Chondrocyte (in vitro differentiated cells): ENCODE results near the gene SPOCD1. TPM values are rescaled to one million over a fixed set of nuclear protein-coding genes. Genes with fewer than 3 reads are reported as not detected.
A peak's percentile ranks its signal among the peaks of the same experiment; 100 is the strongest.

ENCODE experiments used
- DNase-seq: peaks from one replicate; pipeline ENCODE4 v3.0.0; 2021; ENCODE audit warnings: mixed read lengths, low spot score
- H3K27ac Mint-ChIP-seq: one replicate; pipeline ENCODE4 v1.8.0; 2021; ENCODE audit warnings: mild to moderate bottlenecking, moderate library complexity, mixed read lengths; ENCODE audit not compliant: unreplicated experiment
- H3K27me3 Mint-ChIP-seq: 2 replicates; pipeline ENCODE4 v1.8.0; 2021; ENCODE audit warnings: low read depth, mixed read lengths
- H3K36me3 Mint-ChIP-seq: 2 replicates; pipeline ENCODE4 v1.8.0; 2021; ENCODE audit warnings: low read depth, mixed read lengths
- H3K4me1 Mint-ChIP-seq: 2 replicates; pipeline ENCODE4 v1.8.0; 2021; ENCODE audit warnings: low read depth, mild to moderate bottlenecking, mixed read lengths
- H3K4me3 Mint-ChIP-seq: one replicate; pipeline ENCODE4 v1.8.0; 2021; ENCODE audit warnings: mild to moderate bottlenecking, moderate library complexity, mixed read lengths; ENCODE audit not compliant: unreplicated experiment
- H3K9me3 Mint-ChIP-seq: 2 replicates; pipeline ENCODE4 v1.8.0; 2021; ENCODE audit warnings: low read depth, mixed read lengths
- total RNA-seq: library from RNA; stranded (reverse); gene quantifications from 3 replicates; pipeline ENCODE4 v1.2.1, GENCODE V29; 2021
- TF ChIP-seq, protein P1 (sequence below): fragments of 200-600 bp; sonication (generic); IDR thresholded peaks from 2 replicates; pipeline ENCODE4 v1.5.0; 2021; ENCODE audit warnings: antibody characterized with exemption, mild to moderate bottlenecking, moderate library complexity

Gene SPOCD1
- total RNA-seq, 1 donor from 2014 or later, result 7.3 TPM

DNA sequence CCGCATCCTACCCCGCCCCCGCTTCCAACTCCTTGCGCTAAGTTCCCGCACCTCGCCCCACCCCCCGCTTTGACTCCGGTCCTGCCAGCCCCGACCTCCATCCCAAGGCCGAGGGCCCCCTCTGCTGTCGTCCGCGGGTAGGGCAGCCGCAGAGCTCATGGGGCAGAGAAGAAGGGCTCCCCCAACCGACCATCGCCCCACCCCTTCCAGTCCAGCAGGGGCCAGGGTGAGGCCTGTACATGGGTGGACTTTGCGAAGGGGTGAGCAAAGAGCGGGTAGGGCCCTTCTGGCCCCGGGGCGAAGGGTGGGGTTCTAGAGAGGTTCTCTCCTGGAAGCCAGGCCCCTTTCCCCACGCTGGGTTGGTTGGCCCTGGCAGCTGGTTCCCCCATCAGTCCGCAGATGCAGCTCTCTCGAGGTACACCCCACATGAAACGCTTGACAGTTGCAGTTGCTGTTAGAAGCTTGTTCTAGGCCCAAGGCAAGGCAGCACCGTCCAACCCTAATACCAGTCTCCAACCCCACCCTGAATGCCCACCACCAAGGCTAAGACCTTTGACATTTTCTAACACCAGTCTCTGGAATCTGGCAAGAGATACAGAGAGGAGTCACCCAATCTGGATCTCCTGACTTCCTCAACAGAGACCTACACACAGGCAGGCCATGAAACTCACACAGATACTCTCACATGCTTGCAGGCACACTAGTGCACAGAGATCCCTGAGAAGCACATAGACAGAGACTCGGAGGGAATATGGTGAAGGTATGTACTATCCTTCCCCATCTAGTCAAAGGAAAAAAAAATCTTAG lies 26.4 kb downstream of the SPOCD1 start:
- peak overlapping the region; percentile 74 for H3K27ac Mint-ChIP-seq

GRCh38 chr1:31788825-31789256 lies 27.0 kb downstream of the SPOCD1 start:
- peak overlapping the region; percentile 80 for H3K4me3 Mint-ChIP-seq
- peak; percentile 24 for DNase-seq

More for the DNA sequence above, 26.4 kb downstream of the SPOCD1 start:
- DNase-seq, result peak; percentile 97
- TF ChIP-seq, protein P1, sequence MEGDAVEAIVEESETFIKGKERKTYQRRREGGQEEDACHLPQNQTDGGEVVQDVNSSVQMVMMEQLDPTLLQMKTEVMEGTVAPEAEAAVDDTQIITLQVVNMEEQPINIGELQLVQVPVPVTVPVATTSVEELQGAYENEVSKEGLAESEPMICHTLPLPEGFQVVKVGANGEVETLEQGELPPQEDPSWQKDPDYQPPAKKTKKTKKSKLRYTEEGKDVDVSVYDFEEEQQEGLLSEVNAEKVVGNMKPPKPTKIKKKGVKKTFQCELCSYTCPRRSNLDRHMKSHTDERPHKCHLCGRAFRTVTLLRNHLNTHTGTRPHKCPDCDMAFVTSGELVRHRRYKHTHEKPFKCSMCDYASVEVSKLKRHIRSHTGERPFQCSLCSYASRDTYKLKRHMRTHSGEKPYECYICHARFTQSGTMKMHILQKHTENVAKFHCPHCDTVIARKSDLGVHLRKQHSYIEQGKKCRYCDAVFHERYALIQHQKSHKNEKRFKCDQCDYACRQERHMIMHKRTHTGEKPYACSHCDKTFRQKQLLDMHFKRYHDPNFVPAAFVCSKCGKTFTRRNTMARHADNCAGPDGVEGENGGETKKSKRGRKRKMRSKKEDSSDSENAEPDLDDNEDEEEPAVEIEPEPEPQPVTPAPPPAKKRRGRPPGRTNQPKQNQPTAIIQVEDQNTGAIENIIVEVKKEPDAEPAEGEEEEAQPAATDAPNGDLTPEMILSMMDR, result peak; percentile 88
- Mint-ChIP-seq H3K4me1 (peaks cover 12% of the 10 kb centered on the region), H3K9me3 (no peaks in the 10 kb centered on the region), H3K36me3 (no peaks in the 10 kb centered on the region), H3K27me3 (no peaks in the 10 kb centered on the region), H3K4me3 (peak overlapping the region; percentile 80)

GRCh38 chr1:31788138-31788824 lies 27.5 kb downstream of the SPOCD1 start:
- TF ChIP-seq, protein P1, result no peak
- peak; percentile 94 for DNase-seq
- peaks cover 12% of the 10 kb centered on the region for H3K4me1 Mint-ChIP-seq
- no peaks in the 10 kb centered on the region for H3K36me3 Mint-ChIP-seq
- H3K4me3 Mint-ChIP-seq, result peak overlapping the region; percentile 80
- H3K27ac Mint-ChIP-seq, result peak overlapping the region; percentile 82
- H3K27me3 Mint-ChIP-seq, result no peaks in the 10 kb centered on the region
- no peaks in the 10 kb centered on the region for H3K9me3 Mint-ChIP-seq

More at GRCh38 chr1:31788825-31789256, 27.0 kb downstream of the SPOCD1 start:
- TF ChIP-seq, protein P1, result no peak
- no peaks in the 10 kb centered on the region for H3K27me3 Mint-ChIP-seq
- H3K9me3 Mint-ChIP-seq, result no peaks in the 10 kb centered on the region
- H3K36me3 Mint-ChIP-seq, result no peaks in the 10 kb centered on the region
- peaks cover 12% of the 10 kb centered on the region for H3K4me1 Mint-ChIP-seq
- peak overlapping the region; percentile 74 for H3K27ac Mint-ChIP-seq

- peak overlapping the region; percentile 80 for H3K4me3 Mint-ChIP-seq
- TF ChIP-seq, protein P1, result no peak
- H3K27ac Mint-ChIP-seq, result peak overlapping the region; percentile 82
- no peaks in the 10 kb centered on the region for H3K27me3 Mint-ChIP-seq
- no peak for DNase-seq
- peaks cover 12% of the 10 kb centered on the region for H3K4me1 Mint-ChIP-seq
- no peaks in the 10 kb centered on the region for H3K36me3 Mint-ChIP-seq
- no peaks in the 10 kb centered on the region for H3K9me3 Mint-ChIP-seq
Observed at GRCh38 chr1:31787786-31788137, 28.1 kb downstream of the SPOCD1 start.

DNA sequence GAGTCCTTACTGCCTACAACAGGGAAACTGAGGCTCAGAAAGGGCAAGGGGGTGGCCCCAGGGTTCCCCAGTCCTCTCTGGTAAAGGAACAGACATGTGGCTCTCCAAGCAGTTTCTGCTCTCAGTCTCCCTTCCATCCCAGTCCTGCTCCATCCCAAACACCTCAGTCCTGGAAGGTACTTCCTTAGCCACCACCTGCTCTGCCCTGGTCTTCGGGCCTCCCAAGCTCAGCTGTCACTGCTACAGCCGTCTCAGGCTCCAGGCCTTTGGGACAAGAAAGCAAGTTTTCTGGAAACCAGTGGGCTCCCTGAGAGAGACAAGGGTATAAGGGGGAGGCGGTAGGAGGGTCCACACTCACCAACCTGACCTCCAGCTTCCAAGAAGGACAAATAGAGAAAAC lies 28.6 kb downstream of the SPOCD1 start:
- Mint-ChIP-seq H3K4me1 (peaks cover 17% of the 10 kb centered on the region), H3K27me3 (no peaks in the 10 kb centered on the region), H3K27ac (no peak overlapping the region), H3K4me3 (peak overlapping the region; percentile 80), H3K36me3 (no peaks in the 10 kb centered on the region), H3K9me3 (no peaks in the 10 kb centered on the region)
- DNase-seq, result peak; percentile 42
- TF ChIP-seq, protein P1, result no peak
